Stomach (tissue), 4 donors: ENCODE results near the gene CDY2A.
"Not testable (repeated sequence)": the region's sequence is repeated elsewhere in the genome, so short reads cannot be mapped to it uniquely, and the experiment has no call there.

Source experiments
- EP300 ChIP-seq: sonication (generic); formaldehyde crosslinking; IDR thresholded peaks from one replicate; pipeline ENCODE4 v1.6.1; 2017; ENCODE audit warnings: antibody characterized with exemption
- POLR2AphosphoS5 ChIP-seq, 3 donors: sonication (generic); formaldehyde crosslinking; IDR thresholded peaks; one replicate each; pipeline ENCODE4 v1.6.1; 2016; ENCODE audit warnings: antibody characterized with exemption in 3 of 3
- TF ChIP-seq, protein P1 (sequence below), 7 experiments: fragments of 450-650 bp in 4 of 7; fragments of 200-600 bp in 3 of 7; sonication (generic) in 3 of 7; IDR thresholded peaks; one replicate each; pipeline ENCODE4 v1.5.1; 2016 to 2019; ENCODE audit warnings: antibody characterized with exemption in 7 of 7, control low read depth in 2 of 7, mild to moderate bottlenecking in 1 of 7

DNA sequence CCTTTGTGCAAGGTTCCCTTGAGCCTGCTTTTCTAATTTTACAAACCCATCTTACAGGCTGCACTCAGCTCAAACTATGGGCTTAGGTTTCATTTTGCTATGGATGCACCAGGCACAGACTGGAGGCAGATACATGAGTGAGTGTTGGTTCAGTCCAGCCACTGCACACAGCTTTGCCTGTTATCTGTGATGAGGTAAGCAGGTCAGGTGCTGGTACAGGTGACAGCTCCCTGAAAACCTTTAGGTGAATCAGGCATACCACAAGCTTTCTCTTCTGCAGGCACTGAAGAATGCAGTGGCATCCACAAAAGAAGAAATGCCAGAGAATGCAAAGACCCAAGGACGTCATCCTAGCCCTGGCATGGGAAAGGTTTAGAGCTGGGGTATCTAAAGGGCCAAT, 3.3 kb downstream of the CDY2A start:
- TF ChIP-seq, protein P1, sequence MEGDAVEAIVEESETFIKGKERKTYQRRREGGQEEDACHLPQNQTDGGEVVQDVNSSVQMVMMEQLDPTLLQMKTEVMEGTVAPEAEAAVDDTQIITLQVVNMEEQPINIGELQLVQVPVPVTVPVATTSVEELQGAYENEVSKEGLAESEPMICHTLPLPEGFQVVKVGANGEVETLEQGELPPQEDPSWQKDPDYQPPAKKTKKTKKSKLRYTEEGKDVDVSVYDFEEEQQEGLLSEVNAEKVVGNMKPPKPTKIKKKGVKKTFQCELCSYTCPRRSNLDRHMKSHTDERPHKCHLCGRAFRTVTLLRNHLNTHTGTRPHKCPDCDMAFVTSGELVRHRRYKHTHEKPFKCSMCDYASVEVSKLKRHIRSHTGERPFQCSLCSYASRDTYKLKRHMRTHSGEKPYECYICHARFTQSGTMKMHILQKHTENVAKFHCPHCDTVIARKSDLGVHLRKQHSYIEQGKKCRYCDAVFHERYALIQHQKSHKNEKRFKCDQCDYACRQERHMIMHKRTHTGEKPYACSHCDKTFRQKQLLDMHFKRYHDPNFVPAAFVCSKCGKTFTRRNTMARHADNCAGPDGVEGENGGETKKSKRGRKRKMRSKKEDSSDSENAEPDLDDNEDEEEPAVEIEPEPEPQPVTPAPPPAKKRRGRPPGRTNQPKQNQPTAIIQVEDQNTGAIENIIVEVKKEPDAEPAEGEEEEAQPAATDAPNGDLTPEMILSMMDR (IDR thresholded peaks at IDR 0.05), result not testable (repeated sequence)
- TF ChIP-seq POLR2AphosphoS5 (IDR thresholded peaks at IDR 0.05); EP300: not testable (repeated sequence)
